IMR-90 (cell line): ENCODE data around the gene TMEM200C. TPM values are rescaled to one million over a fixed set of nuclear protein-coding genes. Genes with fewer than 3 reads are reported as not detected.

Source experiments
- ATAC-seq: fragments of 200-7000 bp; cut with Tn5 transposase; 2 replicates; pipeline ENCODE4 v1.9.1; 2020; ENCODE audit warnings: low read depth, mild to moderate bottlenecking, moderate library complexity
- BruUV-seq: library from RNA; stranded (reverse); fragments of 400-500 nt; replicated peaks from 2 replicates; lab custom pipeline; 2021; lab: Mats Ljungman, UMichigan
- CTCF ChIA-PET: fragments of 300-600 bp; formaldehyde crosslinking; extraction: SDS; loops from one replicate; lab custom pipeline; 2021; ENCODE audit warnings: antibody characterized with exemption; lab: Yijun Ruan, JAX
- POLR2A ChIA-PET: fragments of 300-600 bp; sonication (Branson Sonifier 250); formaldehyde crosslinking; loops from one replicate; lab custom pipeline; 2022; ENCODE audit warnings: antibody characterized with exemption; ENCODE audit not compliant: unreplicated experiment; lab: Charles Lee
- DNase-seq: peaks from one replicate; pipeline ENCODE4 v3.0.0; 2013
- H2AFZ ChIP-seq: replicated peaks from 2 replicates; pipeline ENCODE3; 2013; ENCODE audit warnings: low read length, mild to moderate bottlenecking; ENCODE audit not compliant: poor library complexity
- H2AK5ac ChIP-seq: 2 replicates; pipeline ENCODE4 v1.6.1; 2013; ENCODE audit warnings: low read depth, low read length, inconsistent platforms
- H2AK9ac ChIP-seq: replicated peaks from 2 replicates; pipeline ENCODE3; 2013; ENCODE audit warnings: mild to moderate bottlenecking, low read depth, low read length, moderate library complexity; ENCODE audit not compliant: poor library complexity
- H2BK120ac ChIP-seq: 2 replicates; pipeline ENCODE4 v1.6.1; 2013; ENCODE audit warnings: low read depth, low read length, inconsistent platforms
- H2BK15ac ChIP-seq: 3 replicates; pipeline ENCODE4 v1.6.1; 2013; ENCODE audit warnings: low read depth, low read length, inconsistent platforms
- H2BK20ac ChIP-seq: 2 replicates; pipeline ENCODE4 v1.6.1; 2013; ENCODE audit warnings: low read depth, mild to moderate bottlenecking, inconsistent platforms, low read length, moderate library complexity
- H2BK5ac ChIP-seq: 2 replicates; pipeline ENCODE4 v1.6.1; 2013; ENCODE audit warnings: mild to moderate bottlenecking, low read depth, low read length, inconsistent platforms; ENCODE audit not compliant: poor library complexity, severe bottlenecking
- H3K14ac ChIP-seq: replicated peaks from 2 replicates; pipeline ENCODE4 v1.6.1; 2013; ENCODE audit warnings: low read depth, low read length, inconsistent platforms
- H3K18ac ChIP-seq: 2 replicates; pipeline ENCODE4 v1.6.1; 2013; ENCODE audit warnings: low read depth, low read length, control low read depth
- H3K23ac ChIP-seq: 2 replicates; pipeline ENCODE4 v1.6.1; 2013; ENCODE audit warnings: low read depth, low read length, inconsistent platforms
- H3K27ac ChIP-seq: 2 replicates; pipeline ENCODE4 v1.5.1; 2013; ENCODE audit warnings: mild to moderate bottlenecking, control low read depth, low read length; ENCODE audit not compliant: insufficient read depth
- H3K27me3 ChIP-seq: 2 replicates; pipeline ENCODE4 v1.6.1; 2013; ENCODE audit warnings: low read length; ENCODE audit not compliant: control insufficient read depth, insufficient read depth
- H3K36me3 ChIP-seq: 2 replicates; pipeline ENCODE4 v1.6.1; 2013; ENCODE audit warnings: low read length, mixed read lengths; ENCODE audit not compliant: control insufficient read depth, insufficient read depth
- H3K4ac ChIP-seq: 2 replicates; pipeline ENCODE4 v1.6.1; 2013; ENCODE audit warnings: low read depth, low read length, inconsistent platforms
- H3K4me1 ChIP-seq: 2 replicates; pipeline ENCODE4 v1.6.1; 2013; ENCODE audit warnings: low read length, mixed read lengths; ENCODE audit not compliant: control insufficient read depth, insufficient read depth
- H3K4me2 ChIP-seq: 2 replicates; pipeline ENCODE4 v1.6.1; 2013; ENCODE audit warnings: low read depth, mild to moderate bottlenecking, control low read depth, low read length, moderate library complexity
- H3K4me3 ChIP-seq: 2 replicates; pipeline ENCODE4 v1.5.1; 2013; ENCODE audit warnings: low read depth, mild to moderate bottlenecking, control low read depth, low read length, moderate library complexity; ENCODE audit not compliant: insufficient read depth
- H3K56ac ChIP-seq: 2 replicates; pipeline ENCODE4 v1.6.1; 2013; ENCODE audit warnings: low read length, inconsistent platforms; ENCODE audit not compliant: insufficient read depth; ENCODE audit errors: extremely low read depth
- H3K79me1 ChIP-seq, 2 experiments: 2 replicates each; pipeline ENCODE4 v1.6.1; 2013; ENCODE audit warnings: low read length in 2 of 2, inconsistent platforms in 1 of 2, low read depth in 1 of 2
- H3K9ac ChIP-seq: 2 replicates; pipeline ENCODE4 v1.6.1; 2013; ENCODE audit warnings: low read depth, low read length, control low read depth
- H3K9me1 ChIP-seq: 2 replicates; pipeline ENCODE4 v1.6.1; 2013; ENCODE audit warnings: low read length, inconsistent platforms; ENCODE audit not compliant: insufficient read depth
- H3K9me3 ChIP-seq: 2 replicates; pipeline ENCODE4 v1.6.1; 2013; ENCODE audit warnings: low read length; ENCODE audit not compliant: control insufficient read depth, insufficient read depth
- H4K20me1 ChIP-seq: 2 replicates; pipeline ENCODE4 v1.6.1; 2013; ENCODE audit warnings: low read length, inconsistent platforms; ENCODE audit not compliant: insufficient read depth
- H4K5ac ChIP-seq: 2 replicates; pipeline ENCODE4 v1.6.1; 2013; ENCODE audit warnings: mild to moderate bottlenecking, low read depth, low read length, control low read depth
- H4K8ac ChIP-seq, 2 experiments: 2 replicates each; pipeline ENCODE4 v1.6.1; 2013; ENCODE audit warnings: low read depth in 2 of 2, low read length in 2 of 2, control low read depth in 1 of 2, inconsistent platforms in 1 of 2
- H4K91ac ChIP-seq: 2 replicates; pipeline ENCODE4 v1.6.1; 2013; ENCODE audit warnings: low read depth, low read length, inconsistent platforms; ENCODE audit not compliant: insufficient read depth
- CEBPB ChIP-seq: IDR thresholded peaks from 2 replicates; pipeline ENCODE4 v1.6.1; 2012; ENCODE audit warnings: low read depth, low read length, improper control_type of control experiment
- CHD1 ChIP-seq: IDR thresholded peaks from 2 replicates; pipeline ENCODE4 v1.6.1; 2012; ENCODE audit warnings: low read depth, low read length, improper control_type of control experiment
- FOS ChIP-seq: fragments of 150-350 bp; IDR thresholded peaks from 2 replicates; pipeline ENCODE4 v1.6.1; 2016; ENCODE audit warnings: low read depth, low read length
- NFE2L2 ChIP-seq: fragments of 150-350 bp; IDR thresholded peaks from 2 replicates; pipeline ENCODE4 v1.6.1; 2016; ENCODE audit warnings: low read depth, mild to moderate bottlenecking, low read length
- RCOR1 ChIP-seq: IDR thresholded peaks from 2 replicates; pipeline ENCODE4 v1.6.1; 2012; ENCODE audit warnings: mild to moderate bottlenecking, low read length, improper control_type of control experiment; ENCODE audit not compliant: insufficient replicate concordance
- RFX5 ChIP-seq: IDR thresholded peaks from 2 replicates; pipeline ENCODE4 v1.8.0; 2012; ENCODE audit warnings: low read depth, mild to moderate bottlenecking, low read length, moderate library complexity
- SMC3 ChIP-seq: fragments of 150-350 bp; IDR thresholded peaks from 2 replicates; pipeline ENCODE4 v1.6.1; 2016; ENCODE audit warnings: low read depth, mild to moderate bottlenecking, antibody characterized with exemption, low read length, moderate library complexity
- WGBS, 2 experiments: methylation state at CpG; one replicate each; pipeline versions ENCODE4 v1.1.5 to v1.1.7; 2013; ENCODE audit warnings: missing lambda C conversion rate in 2 of 2; ENCODE audit not compliant: insufficient read length in 1 of 2; ENCODE audit errors: extremely low coverage in 2 of 2; 5-methylcytosine and 5-hydroxymethylcytosine counted together
- dilution Hi-C: fragments of 300-500 bp; cut with HindIII; formaldehyde crosslinking; loops from one replicate; pipeline ENCODE4 v1.14.3; 2018; ENCODE audit warnings: low sequenced_read_pairs; ENCODE audit not compliant: unreplicated experiment
- in situ Hi-C: fragments of 300-500 bp; cut with MboI; formaldehyde crosslinking; loops from 3 replicates; pipeline ENCODE4 v1.14.3; 2019; ENCODE audit warnings: low sequenced_read_pairs, inconsistent platforms, mixed read lengths
- intact Hi-C: fragments of 100-400 bp; cut with micrococcal nuclease; formaldehyde crosslinking; loops from 2 replicates; pipeline ENCODE4 v1.10.0; 2022
- polyA plus RNA-seq, 3 experiments: library from polyadenylated mRNA; depleted of rRNA; stranded (reverse); fragments of >200 nt; gene quantifications; 2 replicates each; pipeline ENCODE4 v1.2.3, GENCODE V29; 2012; ENCODE audit warnings: low replicate concordance in 1 of 3
- total RNA-seq: library from RNA; depleted of rRNA; stranded (reverse); fragments of >200 nt; gene quantifications from 2 replicates; pipeline ENCODE4 v1.2.3, GENCODE V29; 2012
- TF ChIP-seq, protein P1 (sequence below): fragments of 150-350 bp; IDR thresholded peaks from 2 replicates; pipeline ENCODE4 v1.6.1; 2016; ENCODE audit warnings: low read depth, mild to moderate bottlenecking, low read length, moderate library complexity, borderline replicate concordance

Gene TMEM200C
- total and polyA plus RNA-seq, 2 of the 4 experiments (the other 2 are of a cell fraction), result 1.4 to 2.5 TPM

DNA sequence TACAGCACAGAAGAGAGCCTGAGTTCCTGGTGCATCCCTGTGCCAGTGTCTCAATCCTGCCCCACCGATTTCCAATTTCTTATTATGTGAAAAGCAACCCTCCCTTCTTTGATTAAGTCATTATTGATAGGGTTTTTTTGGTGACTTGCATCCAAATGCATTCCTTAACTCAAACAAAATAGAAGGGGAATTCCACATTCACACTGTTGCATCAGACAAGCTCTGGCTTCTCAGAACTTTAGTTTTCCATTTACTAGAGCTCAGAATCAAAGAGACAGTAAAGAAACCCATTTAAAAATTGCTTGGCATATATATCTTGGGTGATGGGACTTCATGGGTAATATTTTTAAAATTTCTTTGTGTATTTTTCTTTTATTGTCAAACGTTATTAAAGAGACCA lies 13.8 kb upstream of the TMEM200C start:
- BruUV-seq, result no TSS peak
- no peak overlapping the region for H4K5ac ChIP-seq
- no peak overlapping the region for H2AFZ ChIP-seq
- no peak overlapping the region for H2AK5ac ChIP-seq
- peak overlapping the region; percentile 53; the same call in 1 of the 2 replicates for H2BK120ac ChIP-seq
- H3K9me1 ChIP-seq, result no peaks in the 10 kb centered on the region; the same call in 1 of the 2 replicates
- no peak overlapping the region for H4K91ac ChIP-seq
- peak; percentile 59 for ATAC-seq
- no peak overlapping the region; the same call in 1 of the 2 replicates for H3K18ac ChIP-seq
- H2AK9ac ChIP-seq, result no peak overlapping the region
- no peaks in the 10 kb centered on the region for H3K27me3 ChIP-seq
- H4K8ac ChIP-seq, result no peak overlapping the region
- no peak overlapping the region for H3K27ac ChIP-seq
- ChIA-PET CTCF (interaction anchor here (0.6 to 1.1 kb wide), 2 partner anchors 310 to 1365 kb away, joined by 3 to 4 read pairs; no protein-coding TSS in a partner anchor), POLR2A (interaction anchor here (0.7 kb wide), 1 partner anchor 310 kb away, joined by 4 read pairs; no protein-coding TSS in a partner anchor)
- H3K4ac ChIP-seq, result no peak overlapping the region
- no peak overlapping the region for H3K4me2 ChIP-seq
- no peaks in the 10 kb centered on the region for H4K20me1 ChIP-seq
- H3K4me3 ChIP-seq, result no peak overlapping the region
- H2BK15ac ChIP-seq, result no peak overlapping the region
- no peak overlapping the region for H2BK5ac ChIP-seq
- no peaks in the 10 kb centered on the region for H3K9me3 ChIP-seq
- no peak overlapping the region for H2BK20ac ChIP-seq
- TF ChIP-seq SMC3, result no peak
- TF ChIP-seq FOS, result no peak
- no peak for TF ChIP-seq NFE2L2
- no peak for TF ChIP-seq RFX5
- TF ChIP-seq, protein P1, sequence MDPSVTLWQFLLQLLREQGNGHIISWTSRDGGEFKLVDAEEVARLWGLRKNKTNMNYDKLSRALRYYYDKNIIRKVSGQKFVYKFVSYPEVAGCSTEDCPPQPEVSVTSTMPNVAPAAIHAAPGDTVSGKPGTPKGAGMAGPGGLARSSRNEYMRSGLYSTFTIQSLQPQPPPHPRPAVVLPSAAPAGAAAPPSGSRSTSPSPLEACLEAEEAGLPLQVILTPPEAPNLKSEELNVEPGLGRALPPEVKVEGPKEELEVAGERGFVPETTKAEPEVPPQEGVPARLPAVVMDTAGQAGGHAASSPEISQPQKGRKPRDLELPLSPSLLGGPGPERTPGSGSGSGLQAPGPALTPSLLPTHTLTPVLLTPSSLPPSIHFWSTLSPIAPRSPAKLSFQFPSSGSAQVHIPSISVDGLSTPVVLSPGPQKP, result no peak
- peak; percentile 88 for TF ChIP-seq CEBPB
- TF ChIP-seq CHD1, result no peak
- no peak for TF ChIP-seq RCOR1
- no peak overlapping the region for H3K14ac ChIP-seq
- dilution Hi-C loops, result no loop called here
- no peaks in the 10 kb centered on the region for H3K79me1 ChIP-seq
- no CpG with 5 or more reads among the region's 2 CpGs for WGBS, 2 experiments
- no peaks in the 10 kb centered on the region for H3K36me3 ChIP-seq
- in situ Hi-C loops, result no loop called here
- peak; percentile 79 for DNase-seq
- intact Hi-C loops, result no loop called here
- no peak overlapping the region for H3K23ac ChIP-seq
- no peak overlapping the region for H3K9ac ChIP-seq
- no peak overlapping the region for H3K56ac ChIP-seq
- H3K4me1 ChIP-seq, result peaks cover 4% of the 10 kb centered on the region; the same call in 1 of the 2 replicates
